Measurements from ENCODE around the gene TNFAIP8. TPM values are rescaled to one million over a fixed set of nuclear protein-coding genes. Genes with fewer than 3 reads are reported as not detected.

The TNFAIP8 gene
- total and polyA plus RNA-seq, 9 of the 15 experiments (the other 6 are each of a cell fraction or from before 2014, with no cell fraction given): 29.9 to 52.2 (median 44.8) TPM

DNA sequence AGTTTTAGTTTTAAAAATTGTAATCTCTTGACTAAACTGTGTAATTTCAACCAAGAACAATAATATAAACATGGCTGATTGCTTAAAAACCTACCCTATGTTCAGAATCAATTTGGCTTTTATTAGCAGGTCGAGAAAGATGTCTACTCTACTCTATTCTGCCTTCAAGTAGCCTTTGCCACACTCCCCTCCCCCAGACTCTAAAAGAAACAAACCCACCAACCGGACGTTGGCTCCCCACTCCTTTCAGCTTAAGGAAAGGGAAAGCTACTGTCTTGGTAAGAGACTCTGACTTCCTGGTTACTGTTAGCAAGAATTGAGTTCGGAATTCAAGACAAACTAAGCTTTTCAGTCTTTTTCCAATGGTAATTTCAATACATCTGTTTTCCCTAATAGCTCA, 46.7 kb downstream of the TNFAIP8 start (continued):
- TF ChIP-seq JUN (IDR thresholded peaks at IDR 0.05; ENCODE audit: borderline replicate concordance, low read depth, low read length): no peak
- no peak for TF ChIP-seq JUN (CRISPR knock-in tag; IDR thresholded peaks at IDR 0.05; ENCODE audit: borderline replicate concordance)
- TF ChIP-seq RBM14 (IDR thresholded peaks at IDR 0.05; ENCODE audit: borderline replicate concordance, insufficient read depth, low read depth, low read length): no peak
- no peak for TF ChIP-seq NEUROD1 (IDR thresholded peaks at IDR 0.05; ENCODE audit: borderline replicate concordance, low read depth, low read length, partially characterized antibody)
- no peak for TF ChIP-seq RAD21 (CRISPR knock-in tag; conservative IDR thresholded peaks at IDR 0.05 in 1 of 2, IDR thresholded peaks at IDR 0.05 in 1 of 2)
- no peak for TF ChIP-seq ZNF764 (CRISPR knock-in tag; IDR thresholded peaks at IDR 0.05; ENCODE audit: low read depth)
- no peak for TF ChIP-seq U2AF2 (optimal IDR thresholded peaks at IDR 0.05; ENCODE audit: low read depth, low read length)
- 0 out of 2 replicates have a peak, but pooled peaks have one; percentile 15 for TF ChIP-seq CXXC5 (CRISPR knock-in tag; IDR thresholded peaks at IDR 0.05)
- TF ChIP-seq, protein P1, sequence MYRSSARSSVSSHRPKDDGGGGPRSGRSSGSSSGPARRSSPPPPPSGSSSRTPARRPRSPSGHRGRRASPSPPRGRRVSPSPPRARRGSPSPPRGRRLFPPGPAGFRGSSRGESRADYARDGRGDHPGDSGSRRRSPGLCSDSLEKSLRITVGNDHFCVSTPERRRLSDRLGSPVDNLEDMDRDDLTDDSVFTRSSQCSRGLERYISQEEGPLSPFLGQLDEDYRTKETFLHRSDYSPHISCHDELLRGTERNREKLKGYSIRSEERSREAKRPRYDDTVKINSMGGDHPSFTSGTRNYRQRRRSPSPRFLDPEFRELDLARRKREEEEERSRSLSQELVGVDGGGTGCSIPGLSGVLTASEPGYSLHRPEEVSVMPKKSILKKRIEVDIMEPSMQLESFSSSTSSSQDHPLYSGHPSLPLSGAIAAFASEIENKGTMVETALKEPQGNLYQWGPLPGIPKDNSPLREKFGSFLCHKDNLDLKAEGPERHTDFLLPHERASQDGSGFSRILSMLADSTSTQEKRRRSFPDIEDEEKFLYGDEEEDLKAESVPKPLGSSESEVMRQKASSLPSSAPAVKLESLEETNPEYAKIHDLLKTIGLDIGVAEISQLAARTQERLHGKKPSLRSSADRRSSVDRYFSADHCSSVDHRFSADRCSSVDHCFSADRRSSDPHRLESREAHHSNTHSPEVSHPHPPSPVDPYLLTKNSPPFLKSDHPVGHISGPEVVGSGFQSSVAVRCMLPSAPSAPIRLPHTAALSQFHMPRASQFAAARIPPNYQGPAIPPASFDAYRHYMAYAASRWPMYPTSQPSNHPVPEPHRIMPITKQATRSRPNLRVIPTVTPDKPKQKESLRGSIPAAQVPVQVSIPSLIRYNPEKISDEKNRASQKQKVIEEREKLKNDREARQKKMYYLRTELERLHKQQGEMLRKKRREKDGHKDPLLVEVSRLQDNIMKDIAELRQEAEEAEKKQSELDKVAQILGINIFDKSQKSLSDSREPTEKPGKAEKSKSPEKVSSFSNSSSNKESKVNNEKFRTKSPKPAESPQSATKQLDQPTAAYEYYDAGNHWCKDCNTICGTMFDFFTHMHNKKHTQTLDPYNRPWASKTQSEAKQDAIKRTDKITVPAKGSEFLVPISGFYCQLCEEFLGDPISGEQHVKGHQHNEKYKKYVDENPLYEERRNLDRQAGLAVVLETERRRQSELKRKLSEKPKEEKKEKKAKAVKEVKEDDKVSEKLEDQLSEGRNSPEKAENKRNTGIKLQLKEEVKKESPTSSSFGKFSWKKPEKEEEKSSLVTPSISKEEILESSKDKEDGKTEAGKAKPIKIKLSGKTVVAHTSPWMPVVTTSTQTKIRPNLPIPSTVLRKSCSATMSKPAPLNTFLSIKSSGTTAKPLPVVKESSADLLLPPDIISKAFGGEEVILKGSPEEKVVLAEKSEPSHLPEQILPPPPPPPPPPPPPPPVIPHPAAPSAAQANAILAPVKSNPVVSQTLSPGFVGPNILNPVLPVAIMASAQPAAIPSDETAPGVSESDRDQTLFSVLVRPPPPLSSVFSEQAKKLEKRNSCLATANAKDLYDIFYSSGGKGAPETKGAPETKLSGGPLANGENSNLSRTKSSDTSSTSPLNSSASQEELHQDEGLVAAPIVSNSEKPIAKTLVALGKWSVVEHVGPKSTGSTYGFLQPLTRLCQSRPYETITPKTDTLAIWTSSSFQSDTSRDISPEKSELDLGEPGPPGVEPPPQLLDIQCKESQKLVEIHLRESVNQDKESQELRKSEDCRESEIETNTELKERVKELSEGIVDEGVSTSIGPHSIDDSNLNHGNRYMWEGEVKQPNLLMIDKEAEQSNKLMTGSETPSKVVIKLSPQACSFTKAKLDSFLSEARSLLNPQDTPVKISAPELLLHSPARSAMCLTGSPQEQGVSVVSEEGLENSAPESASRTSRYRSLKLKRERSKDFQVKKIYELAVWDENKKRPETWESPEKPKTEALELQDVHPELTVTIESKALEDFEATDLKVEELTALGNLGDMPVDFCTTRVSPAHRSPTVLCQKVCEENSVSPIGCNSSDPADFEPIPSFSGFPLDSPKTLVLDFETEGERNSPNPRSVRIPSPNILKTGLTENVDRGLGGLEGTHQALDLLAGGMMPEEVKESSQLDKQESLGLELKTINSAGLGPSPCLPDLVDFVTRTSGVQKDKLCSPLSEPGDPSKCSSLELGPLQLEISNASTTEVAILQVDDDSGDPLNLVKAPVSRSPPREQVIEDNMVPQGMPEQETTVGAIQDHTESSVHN (IDR thresholded peaks at IDR 0.05; ENCODE audit: borderline replicate concordance in 1 of 2, low read depth in 1 of 2): no peak
- TF ChIP-seq, protein P2, sequence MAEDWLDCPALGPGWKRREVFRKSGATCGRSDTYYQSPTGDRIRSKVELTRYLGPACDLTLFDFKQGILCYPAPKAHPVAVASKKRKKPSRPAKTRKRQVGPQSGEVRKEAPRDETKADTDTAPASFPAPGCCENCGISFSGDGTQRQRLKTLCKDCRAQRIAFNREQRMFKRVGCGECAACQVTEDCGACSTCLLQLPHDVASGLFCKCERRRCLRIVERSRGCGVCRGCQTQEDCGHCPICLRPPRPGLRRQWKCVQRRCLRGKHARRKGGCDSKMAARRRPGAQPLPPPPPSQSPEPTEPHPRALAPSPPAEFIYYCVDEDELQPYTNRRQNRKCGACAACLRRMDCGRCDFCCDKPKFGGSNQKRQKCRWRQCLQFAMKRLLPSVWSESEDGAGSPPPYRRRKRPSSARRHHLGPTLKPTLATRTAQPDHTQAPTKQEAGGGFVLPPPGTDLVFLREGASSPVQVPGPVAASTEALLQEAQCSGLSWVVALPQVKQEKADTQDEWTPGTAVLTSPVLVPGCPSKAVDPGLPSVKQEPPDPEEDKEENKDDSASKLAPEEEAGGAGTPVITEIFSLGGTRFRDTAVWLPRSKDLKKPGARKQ (CRISPR knock-in tag; IDR thresholded peaks at IDR 0.05): no peak
- TF ChIP-seq HDAC1 (IDR thresholded peaks at IDR 0.05): no peak
- no peak for TF ChIP-seq SIN3A (IDR thresholded peaks at IDR 0.05; ENCODE audit: borderline replicate concordance in 2 of 2, control insufficient read depth in 1 of 2, low read depth in 2 of 2, low read length in 2 of 2)
- TF ChIP-seq ZNF76 (CRISPR knock-in tag; IDR thresholded peaks at IDR 0.05; ENCODE audit: borderline replicate concordance): no peak
